Islet precursor cell (in vitro differentiated cells): ENCODE results near the gene INSYN2B.

ENCODE experiments used
- DNase-seq: peaks from one replicate; pipeline ENCODE4 v3.0.0-alpha.2; 2018

Gene INSYN2B

DNA sequence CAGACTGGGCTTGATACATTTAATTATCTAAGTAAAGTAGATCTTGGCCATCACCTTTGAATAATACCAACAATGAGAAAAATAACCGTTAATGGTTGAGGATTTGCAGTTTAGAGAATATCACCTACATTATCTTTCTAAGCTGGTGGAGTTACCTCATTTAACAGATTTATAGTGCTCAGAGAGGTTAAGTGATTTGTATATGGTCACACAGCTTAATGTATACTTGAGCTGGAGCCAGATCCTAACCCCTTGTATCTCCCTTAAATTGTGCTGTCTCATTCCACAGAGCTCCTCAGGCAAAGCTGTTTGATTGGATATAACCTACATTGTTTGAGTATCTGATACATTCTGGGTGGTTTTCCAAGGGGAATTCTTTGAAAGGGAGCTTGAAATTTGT, 57.8 kb downstream of the INSYN2B start:
- no peak for DNase-seq

DNA sequence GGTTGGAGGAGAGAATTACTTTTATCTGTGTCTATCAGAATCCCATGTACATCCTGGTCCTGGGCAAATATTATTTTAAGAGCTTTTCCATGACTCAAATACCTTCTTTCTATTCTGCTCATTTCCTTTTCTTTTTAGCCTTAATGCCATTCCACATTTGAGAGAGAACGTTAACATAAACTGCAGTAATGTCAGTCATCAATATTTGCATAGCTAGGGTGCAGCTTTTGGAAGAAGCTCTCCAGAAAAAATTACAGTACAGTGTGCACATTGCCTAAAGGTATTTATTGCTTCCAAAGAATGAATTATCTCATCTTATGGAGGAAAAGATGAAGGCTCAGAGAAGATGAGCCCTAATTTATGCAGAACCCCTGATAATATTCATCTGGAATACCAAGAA, 58.3 kb downstream of the INSYN2B start:
- DNase-seq = no peak

DNA sequence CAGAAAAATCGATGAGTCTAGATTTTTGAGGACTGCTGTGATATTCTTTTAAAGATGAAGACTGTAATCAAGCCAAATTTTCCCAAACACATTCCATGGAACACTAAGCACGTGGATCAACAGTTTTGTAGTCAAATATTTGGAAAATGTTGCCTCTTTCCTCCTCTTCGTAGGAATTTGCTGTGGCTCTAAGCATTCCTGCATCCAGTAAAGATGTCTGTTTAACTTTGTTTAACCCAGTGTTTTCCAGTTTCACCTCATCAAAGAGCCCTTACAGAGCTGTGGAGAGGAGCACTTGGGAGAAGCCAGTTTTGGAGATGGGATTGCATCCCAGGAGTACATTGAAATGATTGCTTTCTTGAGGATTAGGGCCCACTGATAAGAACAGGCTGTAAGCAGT, 58.9 kb downstream of the INSYN2B start:
- DNase-seq = no peak

DNA sequence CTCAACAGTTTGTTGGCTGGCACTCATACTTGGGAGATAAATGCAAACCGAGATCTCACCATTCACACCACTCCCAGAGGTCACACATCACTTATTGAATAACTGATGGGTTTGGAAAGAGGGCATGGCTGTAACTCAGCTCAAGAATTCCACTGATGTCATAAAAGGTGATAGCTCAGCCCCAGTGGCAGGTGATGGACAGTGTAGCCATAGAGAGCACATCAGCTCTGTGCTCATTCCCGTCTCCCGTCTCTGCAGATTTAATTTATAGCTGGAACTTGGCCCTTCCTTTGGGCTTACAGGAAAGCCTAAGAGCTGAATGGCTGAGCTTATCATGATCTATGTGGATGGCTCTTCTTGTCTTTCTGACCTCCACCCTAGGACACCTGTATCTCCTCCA, 59.8 kb downstream of the INSYN2B start:
- DNase-seq = no peak

GRCh38 chr5:169918228-169918627, 62.1 kb downstream of the INSYN2B start:
- no peak for DNase-seq

GRCh38 chr5:169917500-169917899, 62.8 kb downstream of the INSYN2B start:
- no peak for DNase-seq

GRCh38 chr5:169914766-169915165, 65.5 kb downstream of the INSYN2B start:
- peak; percentile 68 for DNase-seq

DNA sequence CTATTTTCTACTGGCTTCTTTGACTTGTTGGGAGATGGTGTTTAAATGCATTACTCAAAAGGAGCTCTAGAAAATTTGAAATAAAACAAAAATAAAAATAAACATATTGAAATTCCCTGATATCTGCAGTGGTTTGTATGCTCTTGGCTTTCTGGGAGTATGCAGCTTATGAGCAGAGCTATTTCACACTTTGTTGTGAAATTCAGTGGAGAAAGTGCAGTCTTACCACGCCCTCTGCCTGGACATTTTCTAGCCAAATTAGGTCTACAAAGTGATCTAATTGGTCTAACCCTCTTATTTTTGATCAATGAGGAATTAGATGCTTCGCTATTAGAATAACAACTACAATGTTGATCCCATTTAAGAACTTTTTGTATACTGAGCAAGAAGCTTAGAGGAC, 66.8 kb downstream of the INSYN2B start:
- DNase-seq = no peak

- no peak for DNase-seq
These were observed 68.7 kb downstream of the INSYN2B start for GRCh38 chr5:169911448-169912212.

DNA sequence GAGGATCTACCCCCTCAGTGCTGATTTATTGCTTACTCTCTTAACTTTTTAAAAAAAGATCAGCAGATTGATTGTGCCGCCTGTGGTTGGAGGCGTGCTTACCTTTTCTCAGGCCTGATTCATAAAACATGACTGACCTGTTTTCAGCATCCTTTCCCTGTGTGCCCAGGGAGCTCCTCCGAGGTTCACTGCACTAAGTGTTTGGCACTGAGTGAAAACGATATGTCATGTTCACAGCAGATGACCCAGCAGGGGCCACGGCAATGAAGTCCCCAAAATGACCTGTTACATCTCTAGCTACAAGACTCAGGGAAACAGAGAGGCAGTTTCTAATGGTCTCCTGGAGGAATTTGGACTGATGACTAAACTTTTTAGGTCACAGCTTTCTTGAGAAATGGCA, 69.9 kb downstream of the INSYN2B start:
- DNase-seq = peak; percentile 58

DNA sequence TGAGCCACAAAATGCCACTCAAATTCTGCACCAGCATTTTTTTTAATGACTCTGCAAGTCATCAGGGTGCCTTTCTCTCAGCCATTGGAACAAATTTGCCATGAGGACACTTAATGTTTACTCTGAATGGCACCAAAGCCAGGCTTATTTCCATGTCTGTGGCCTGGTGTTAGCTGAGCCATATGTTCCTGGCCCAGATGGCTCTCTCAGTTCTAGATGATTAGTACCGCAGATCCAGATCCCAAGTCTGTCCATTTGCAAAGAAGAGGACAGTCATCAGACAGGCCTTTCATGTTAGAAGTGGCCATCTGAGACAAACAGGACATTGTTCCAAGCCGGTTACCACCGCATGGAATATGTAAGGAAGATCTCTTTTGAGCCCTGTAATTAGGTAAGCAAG, 70.3 kb downstream of the INSYN2B start:
- DNase-seq = no peak

- no peak for DNase-seq
These were observed 71.4 kb downstream of the INSYN2B start for GRCh38 chr5:169908864-169909263.

DNA sequence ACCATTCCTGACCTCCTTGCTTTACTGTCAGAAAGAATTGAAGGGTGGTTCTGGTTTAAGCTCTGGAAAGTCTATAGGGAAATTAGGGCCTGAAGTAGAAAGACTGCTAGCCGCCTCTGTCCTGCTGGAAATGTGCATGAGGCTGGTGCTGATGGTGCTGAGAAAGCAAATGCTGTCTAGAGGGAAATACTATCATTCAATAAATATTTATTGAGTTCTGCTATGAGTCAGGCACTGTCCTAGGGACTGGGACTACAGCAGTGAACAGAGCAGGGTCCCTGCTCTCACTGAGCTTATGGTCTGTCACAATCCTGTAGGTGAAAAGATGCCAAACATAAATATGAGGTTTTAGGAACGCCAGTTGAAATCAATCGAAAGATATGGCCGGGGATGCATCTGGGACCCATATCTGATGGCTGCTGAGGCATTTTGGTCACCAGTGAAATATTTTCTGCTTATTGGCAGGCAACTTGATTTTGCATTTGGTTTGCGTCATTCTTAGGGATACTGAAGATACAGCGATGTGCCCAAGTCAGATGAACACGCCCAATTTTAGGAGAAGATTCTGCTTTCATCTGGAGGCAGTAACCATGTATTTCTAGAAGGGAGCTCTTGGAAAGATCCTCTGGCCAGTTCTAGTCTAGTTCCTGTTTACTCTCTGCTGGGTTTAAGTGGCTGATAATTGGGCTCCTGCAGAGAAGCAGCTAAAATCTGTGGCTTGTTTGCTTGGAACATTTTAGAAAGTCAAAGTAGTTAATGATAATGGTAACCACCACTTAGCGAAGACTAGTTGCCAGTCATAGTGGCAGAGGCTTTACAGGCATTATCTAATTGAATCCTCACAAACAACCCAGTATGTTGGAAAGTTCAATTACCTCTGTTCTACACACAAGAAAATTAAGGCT, 73.3 kb downstream of the INSYN2B start:
- no peak for DNase-seq

DNA sequence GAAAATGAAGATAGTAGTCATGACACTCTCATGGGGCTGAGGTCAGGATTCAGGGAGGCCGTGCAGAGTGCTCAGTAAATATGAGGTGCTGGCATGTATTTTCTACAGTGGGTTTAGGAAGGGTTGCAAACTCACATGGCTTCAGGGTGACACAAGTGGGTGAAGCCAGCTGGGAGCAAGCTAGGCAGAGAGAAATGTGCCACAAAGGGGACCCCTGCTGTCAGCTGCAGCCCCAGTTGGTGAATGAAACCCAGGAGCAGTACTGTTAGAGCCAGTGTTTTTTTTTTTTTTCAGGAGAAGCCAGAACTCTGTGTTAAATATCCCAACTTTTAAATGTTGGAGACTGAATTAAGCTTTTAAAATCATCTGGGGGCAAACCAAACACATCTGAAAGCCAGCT, 75.3 kb downstream of the INSYN2B start:
- no peak for DNase-seq

- DNase-seq = no peak
These were observed 75.8 kb downstream of the INSYN2B start for GRCh38 chr5:169904508-169904907.

GRCh38 chr5:169904059-169904458, 76.2 kb downstream of the INSYN2B start:
- no peak for DNase-seq

DNA sequence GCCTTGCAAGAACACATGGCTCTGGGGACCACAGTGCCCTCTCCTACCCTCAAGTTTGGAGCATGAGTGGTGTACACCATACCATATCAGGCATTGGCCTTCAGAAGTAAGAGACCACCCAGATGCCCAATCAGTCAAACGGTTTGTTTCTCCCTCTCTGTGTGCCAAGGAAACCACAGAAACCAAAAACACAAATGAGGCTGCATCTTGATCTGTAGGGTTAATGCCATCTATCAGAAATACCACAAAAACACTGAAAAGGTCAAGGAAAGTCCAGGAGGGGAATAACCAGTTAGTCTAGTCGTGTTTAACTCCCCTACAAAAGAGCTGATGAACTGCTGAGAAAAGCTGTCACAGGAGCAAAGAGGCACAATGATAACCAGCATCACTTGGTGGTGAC, 78.4 kb downstream of the INSYN2B start:
- DNase-seq = no peak

DNA sequence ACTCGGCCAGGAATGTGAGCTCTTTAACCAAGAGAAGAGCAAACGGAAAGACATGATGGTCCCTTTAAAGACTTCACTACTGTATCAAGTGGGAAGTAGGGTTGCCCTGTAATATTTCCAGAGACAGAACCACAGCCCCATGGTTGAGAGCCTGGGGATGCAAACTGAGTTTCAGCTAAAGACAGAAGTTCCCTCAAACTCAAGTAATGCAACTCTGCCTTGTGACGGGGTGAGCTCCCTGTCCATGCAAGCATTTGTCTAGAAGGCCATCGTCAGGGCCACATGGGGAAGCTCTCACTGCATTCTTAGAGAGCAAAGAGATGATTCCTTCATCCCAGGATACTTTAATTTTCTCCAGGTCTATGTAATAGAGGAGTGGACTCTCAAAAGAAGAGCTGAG, 82.8 kb downstream of the INSYN2B start:
- no peak for DNase-seq

- DNase-seq = no peak
These were observed 84.4 kb downstream of the INSYN2B start for GRCh38 chr5:169895926-169896325.

DNA sequence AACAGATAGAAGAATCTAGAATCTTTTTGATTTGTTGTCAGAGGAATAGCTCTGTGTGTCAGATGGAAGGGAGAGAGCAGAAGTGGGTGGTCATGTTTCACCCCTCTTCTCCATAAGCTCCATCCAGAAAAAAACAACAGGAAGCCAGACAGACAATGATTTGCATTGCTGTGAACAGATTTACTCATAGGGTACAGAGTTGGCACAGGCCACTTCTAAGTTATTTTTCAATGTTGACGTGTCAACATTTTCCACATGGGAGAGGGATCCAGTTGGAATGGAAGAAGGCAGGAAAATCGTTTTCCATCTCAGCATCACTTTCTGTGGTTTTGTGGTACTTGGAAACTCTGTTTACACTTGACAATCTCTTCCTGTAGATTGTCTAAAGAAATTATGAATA, 86.7 kb downstream of the INSYN2B start:
- no peak for DNase-seq

DNA sequence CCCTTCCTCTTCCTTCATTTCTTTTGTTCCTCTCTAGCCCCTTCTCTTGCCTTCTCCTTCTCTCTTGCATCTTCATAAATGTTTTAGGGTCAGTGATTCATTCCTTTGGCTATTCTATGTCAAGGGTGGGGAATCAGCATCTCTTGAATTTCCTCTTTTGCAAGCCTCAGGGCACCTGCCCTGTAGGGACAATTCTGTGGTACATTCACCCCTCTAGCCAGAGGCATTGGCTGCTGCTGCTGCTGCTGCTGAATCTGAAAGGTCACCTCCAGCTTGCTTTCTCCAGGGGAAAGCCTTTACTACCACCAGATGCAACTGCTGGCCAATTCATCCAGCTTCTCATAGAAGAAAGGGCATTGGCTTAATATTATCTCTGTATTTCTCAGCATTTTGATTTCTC, 87.3 kb downstream of the INSYN2B start:
- no peak for DNase-seq

DNA sequence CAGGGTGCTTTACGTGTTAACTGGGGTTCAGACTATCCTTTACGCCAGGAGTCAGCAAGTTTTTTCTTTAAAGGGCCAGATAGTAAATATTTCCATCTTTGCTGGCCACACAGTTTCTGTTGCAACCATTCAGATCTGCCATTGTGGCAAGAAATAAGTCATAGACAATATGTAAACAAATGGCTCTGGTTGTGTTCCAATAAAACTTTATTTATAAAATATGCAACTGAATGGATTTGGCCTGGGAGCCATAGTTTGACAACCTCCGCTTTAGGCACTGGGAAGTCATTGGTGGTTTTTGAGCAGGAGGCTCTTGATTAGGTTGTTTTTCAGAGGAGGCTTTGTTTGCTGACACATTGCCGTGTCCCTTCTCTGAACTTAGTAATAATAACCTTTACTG, 90.7 kb downstream of the INSYN2B start:
- no peak for DNase-seq

- DNase-seq = no peak
These were observed 93.6 kb downstream of the INSYN2B start for GRCh38 chr5:169886677-169887076.

DNA sequence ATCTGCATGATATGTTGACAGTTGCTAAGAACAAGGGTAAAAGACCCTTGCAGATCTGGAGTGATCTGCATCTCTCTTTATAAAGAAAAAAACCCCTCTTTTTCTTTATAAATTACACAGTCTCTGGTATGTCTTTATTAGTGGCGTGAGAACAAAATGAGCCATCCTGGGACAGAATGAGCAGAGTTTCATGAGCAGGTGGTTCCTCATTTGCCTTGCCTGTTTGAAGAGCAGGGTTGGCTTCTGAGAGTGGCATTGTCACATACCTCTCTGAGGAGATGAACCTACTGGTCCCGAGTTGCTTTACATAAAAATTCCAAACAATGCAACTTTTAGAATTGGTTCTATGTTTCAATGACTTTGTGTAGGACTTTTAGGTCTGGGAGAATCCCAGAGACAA, 94.3 kb downstream of the INSYN2B start:
- no peak for DNase-seq
